Panc1 (cell line): Measurements from ENCODE around the gene SCAF8.

Experiments used
- CTCF ChIP-seq: fragments of 450-650 bp; IDR thresholded peaks from 2 replicates; pipeline ENCODE4 v1.5.1; 2017; ENCODE audit warnings: mild to moderate bottlenecking
- POLR2AphosphoS5 ChIP-seq: IDR thresholded peaks from 2 replicates; pipeline ENCODE4 v1.6.1; 2012; ENCODE audit warnings: mild to moderate bottlenecking, low read depth, low read length, moderate library complexity
- REST ChIP-seq, 2 experiments: IDR thresholded peaks; 2 replicates each; pipeline ENCODE4 v1.6.1; 2011 to 2012; ENCODE audit warnings: low read depth in 2 of 2, control low read depth in 1 of 2, low read length in 1 of 2, mild to moderate bottlenecking in 1 of 2, moderate library complexity in 1 of 2; ENCODE audit not compliant: insufficient read depth in 1 of 2
- SIN3A ChIP-seq: IDR thresholded peaks from 2 replicates; pipeline ENCODE4 v1.6.1; 2012; ENCODE audit warnings: low read depth, mild to moderate bottlenecking, low read length, moderate library complexity, borderline replicate concordance; ENCODE audit not compliant: insufficient read depth
- TCF7L2 ChIP-seq: IDR thresholded peaks from 2 replicates; pipeline ENCODE4 v1.6.1; 2011; ENCODE audit warnings: mild to moderate bottlenecking, low read depth, low read length, inconsistent platforms

- TF ChIP-seq CTCF: no peak
- TF ChIP-seq REST (IDR thresholded peaks at IDR 0.05; ENCODE audit: insufficient read depth in 1 of 2, low read depth in 2 of 2, low read length in 1 of 2): no peak
- no peak for TF ChIP-seq TCF7L2
- no peak for TF ChIP-seq POLR2AphosphoS5
- TF ChIP-seq SIN3A: no peak
These were observed 115.4 kb downstream of the SCAF8 start for GRCh38 chr6:154848580-154848979.
